OCI-LY7 (cell line): ENCODE measurements around the gene CCDC85A.

Source experiments
- EZH2phosphoT487 ChIP-seq: fragments of 200-600 bp; sonication (generic); IDR thresholded peaks from 2 replicates; pipeline ENCODE4 v1.6.1; 2018; ENCODE audit warnings: low read depth, borderline replicate concordance, mild to moderate bottlenecking, mixed run types, antibody characterized with exemption, low read length, moderate library complexity, mixed read lengths
- TF ChIP-seq, protein P1 (sequence below): fragments of 200-600 bp; sonication (generic); conservative IDR thresholded peaks from 2 replicates; pipeline ENCODE4 v1.5.1; 2014; ENCODE audit warnings: mild to moderate bottlenecking, antibody characterized with exemption, low read length, moderate library complexity, mixed read lengths

DNA sequence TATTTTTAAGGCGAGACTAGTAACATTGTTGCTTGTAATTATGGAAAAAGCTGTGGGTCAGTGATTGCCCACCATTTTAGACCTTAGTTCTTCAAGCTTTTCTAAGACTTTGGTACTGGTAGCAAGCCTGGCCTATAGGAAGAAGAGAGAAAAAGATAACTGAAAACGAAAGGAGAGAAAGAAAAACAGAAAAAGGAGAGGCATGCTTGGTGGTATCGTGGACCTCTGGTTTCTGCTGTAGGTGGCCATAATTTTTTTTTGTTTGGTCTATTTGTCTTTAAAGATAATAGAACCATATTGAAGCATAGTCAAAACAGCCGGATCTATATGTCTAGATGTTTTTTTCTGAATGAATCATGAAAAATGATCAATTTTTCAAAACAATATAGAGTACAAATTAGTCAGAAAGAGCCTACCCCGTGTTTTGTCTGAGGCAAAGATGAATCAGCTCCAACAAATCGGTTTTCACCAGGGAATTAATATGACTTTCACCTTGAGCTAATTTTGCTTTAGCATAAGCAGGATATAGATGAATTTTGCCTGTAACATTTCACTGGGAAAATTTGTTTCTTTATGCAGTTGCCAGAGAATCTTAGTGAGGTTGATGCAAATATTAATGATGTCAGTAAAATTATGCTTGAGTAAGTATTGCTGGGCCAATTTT lies 45.7 kb downstream of the CCDC85A start:
- TF ChIP-seq, protein P1, sequence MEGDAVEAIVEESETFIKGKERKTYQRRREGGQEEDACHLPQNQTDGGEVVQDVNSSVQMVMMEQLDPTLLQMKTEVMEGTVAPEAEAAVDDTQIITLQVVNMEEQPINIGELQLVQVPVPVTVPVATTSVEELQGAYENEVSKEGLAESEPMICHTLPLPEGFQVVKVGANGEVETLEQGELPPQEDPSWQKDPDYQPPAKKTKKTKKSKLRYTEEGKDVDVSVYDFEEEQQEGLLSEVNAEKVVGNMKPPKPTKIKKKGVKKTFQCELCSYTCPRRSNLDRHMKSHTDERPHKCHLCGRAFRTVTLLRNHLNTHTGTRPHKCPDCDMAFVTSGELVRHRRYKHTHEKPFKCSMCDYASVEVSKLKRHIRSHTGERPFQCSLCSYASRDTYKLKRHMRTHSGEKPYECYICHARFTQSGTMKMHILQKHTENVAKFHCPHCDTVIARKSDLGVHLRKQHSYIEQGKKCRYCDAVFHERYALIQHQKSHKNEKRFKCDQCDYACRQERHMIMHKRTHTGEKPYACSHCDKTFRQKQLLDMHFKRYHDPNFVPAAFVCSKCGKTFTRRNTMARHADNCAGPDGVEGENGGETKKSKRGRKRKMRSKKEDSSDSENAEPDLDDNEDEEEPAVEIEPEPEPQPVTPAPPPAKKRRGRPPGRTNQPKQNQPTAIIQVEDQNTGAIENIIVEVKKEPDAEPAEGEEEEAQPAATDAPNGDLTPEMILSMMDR, result no peak
- TF ChIP-seq EZH2phosphoT487, result no peak
